Activated CD8-positive, alpha-beta memory T cell treated with anti-CD3 and anti-CD28 coated beads, Interleukin-2, amount 10 ng/mL, durations not matched to agents 7 days and 5 days (primary cell): ENCODE data around the gene FBRSL1. TPM values are rescaled to one million over a fixed set of nuclear protein-coding genes. Genes with fewer than 3 reads are reported as not detected.
A peak's percentile ranks its signal among the peaks of the same experiment; 100 is the strongest.

Experiments used
- ATAC-seq: fragments of 150-1000 bp; cut with Tn5 transposase; one replicate; pipeline ENCODE4 v1.10.0; 2021; ENCODE audit warnings: moderate library complexity
- CTCF ChIA-PET: fragments of 350-600 bp; sonication (Branson Sonifier 250); formaldehyde crosslinking; loops from one replicate; lab custom pipeline; 2021; ENCODE audit warnings: antibody characterized with exemption; lab: Charles Lee
- DNase-seq: peaks from one replicate; pipeline ENCODE4 v3.0.0-alpha.2; 2020
- H3K27ac Mint-ChIP-seq: one replicate; pipeline ENCODE4 v1.8.0; 2021; ENCODE audit warnings: mild to moderate bottlenecking, mixed read lengths
- H3K27me3 Mint-ChIP-seq: one replicate; pipeline ENCODE4 v1.8.0; 2021; ENCODE audit warnings: mixed read lengths
- H3K36me3 Mint-ChIP-seq: one replicate; pipeline ENCODE4 v1.8.0; 2021; ENCODE audit warnings: mild to moderate bottlenecking, mixed read lengths
- H3K4me1 Mint-ChIP-seq: one replicate; pipeline ENCODE4 v1.8.0; 2021; ENCODE audit warnings: mixed read lengths
- H3K4me3 Mint-ChIP-seq: one replicate; pipeline ENCODE4 v1.8.0; 2021; ENCODE audit warnings: mild to moderate bottlenecking, moderate library complexity, mixed read lengths
- H3K9me3 Mint-ChIP-seq: one replicate; pipeline ENCODE4 v1.8.0; 2022; ENCODE audit warnings: low read depth, mixed read lengths
- total RNA-seq, 2 experiments: library from RNA; stranded (reverse); gene quantifications; one replicate each; pipeline ENCODE4 v1.2.3, GENCODE V29; 2021

Gene FBRSL1
- total RNA-seq, 2 experiments from 2014 or later: 48.1 to 48.6 TPM

DNA sequence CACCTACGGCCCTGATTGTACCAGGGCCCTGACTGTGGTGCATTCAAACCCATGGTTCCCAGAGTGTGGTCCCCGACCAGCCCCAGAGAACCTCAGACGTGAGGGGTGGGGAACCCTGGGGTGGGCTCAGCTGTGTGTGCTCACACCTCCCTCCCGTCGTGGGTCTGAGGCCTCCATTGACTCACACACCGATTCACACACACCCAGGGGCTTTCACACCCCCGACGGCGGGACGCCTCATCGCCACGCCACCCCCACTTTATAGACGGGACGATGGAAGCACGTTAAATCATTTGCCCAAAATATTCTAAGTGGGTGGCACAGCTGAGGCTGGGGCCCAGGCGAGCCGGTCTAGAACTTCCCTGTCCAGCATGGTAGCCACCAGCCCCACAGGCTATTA lies 3.4 kb upstream of the FBRSL1 start:
- no peaks in the 10 kb centered on the region for H3K36me3 Mint-ChIP-seq
- H3K4me3 Mint-ChIP-seq: no peak overlapping the region
- no peak for DNase-seq
- no peak overlapping the region for H3K27ac Mint-ChIP-seq
- ATAC-seq: no peak
- no peaks in the 10 kb centered on the region for H3K27me3 Mint-ChIP-seq
- peaks cover 30% of the 10 kb centered on the region for H3K4me1 Mint-ChIP-seq
- H3K9me3 Mint-ChIP-seq: no peaks in the 10 kb centered on the region
- CTCF ChIA-PET: interaction anchor here (0.7 to 1.5 kb wide), 5 partner anchors 9 to 26 kb away, joined by 3 to 5 read pairs (median 4); no protein-coding TSS in a partner anchor

DNA sequence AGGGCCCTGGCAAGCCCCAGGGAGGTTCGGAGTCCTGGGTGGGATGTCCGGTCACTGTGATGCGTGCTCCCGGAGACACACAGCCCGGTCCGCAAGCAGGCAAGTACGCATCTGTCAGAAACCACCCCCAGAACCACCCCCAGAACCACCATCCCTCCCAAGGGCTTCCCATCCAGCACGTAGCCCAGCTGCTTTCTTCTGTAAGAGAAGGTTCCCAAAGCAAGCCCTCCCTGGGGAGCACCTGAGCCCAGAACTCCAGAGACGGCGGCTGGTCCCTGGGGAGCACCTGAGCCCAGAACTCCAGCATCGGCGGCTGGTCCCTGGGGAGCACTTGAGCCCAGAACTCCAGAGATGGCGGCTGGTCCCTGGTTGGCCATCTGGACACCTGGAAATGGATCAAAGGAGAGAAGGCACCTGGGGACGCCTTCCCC lies 2.6 kb upstream of the FBRSL1 start:
- no peak overlapping the region for H3K4me3 Mint-ChIP-seq
- peak overlapping the region; percentile 95 for H3K27ac Mint-ChIP-seq
- peaks cover 37% of the 10 kb centered on the region for H3K4me1 Mint-ChIP-seq
- CTCF ChIA-PET: interaction anchor here (0.7 to 1.5 kb wide), 3 partner anchors 9 to 12 kb away, joined by 3 to 5 read pairs (median 3); no protein-coding TSS in a partner anchor
- H3K27me3 Mint-ChIP-seq: no peaks in the 10 kb centered on the region
- no peak for ATAC-seq
- no peaks in the 10 kb centered on the region for H3K9me3 Mint-ChIP-seq
- H3K36me3 Mint-ChIP-seq: no peaks in the 10 kb centered on the region
- no peak for DNase-seq

DNA sequence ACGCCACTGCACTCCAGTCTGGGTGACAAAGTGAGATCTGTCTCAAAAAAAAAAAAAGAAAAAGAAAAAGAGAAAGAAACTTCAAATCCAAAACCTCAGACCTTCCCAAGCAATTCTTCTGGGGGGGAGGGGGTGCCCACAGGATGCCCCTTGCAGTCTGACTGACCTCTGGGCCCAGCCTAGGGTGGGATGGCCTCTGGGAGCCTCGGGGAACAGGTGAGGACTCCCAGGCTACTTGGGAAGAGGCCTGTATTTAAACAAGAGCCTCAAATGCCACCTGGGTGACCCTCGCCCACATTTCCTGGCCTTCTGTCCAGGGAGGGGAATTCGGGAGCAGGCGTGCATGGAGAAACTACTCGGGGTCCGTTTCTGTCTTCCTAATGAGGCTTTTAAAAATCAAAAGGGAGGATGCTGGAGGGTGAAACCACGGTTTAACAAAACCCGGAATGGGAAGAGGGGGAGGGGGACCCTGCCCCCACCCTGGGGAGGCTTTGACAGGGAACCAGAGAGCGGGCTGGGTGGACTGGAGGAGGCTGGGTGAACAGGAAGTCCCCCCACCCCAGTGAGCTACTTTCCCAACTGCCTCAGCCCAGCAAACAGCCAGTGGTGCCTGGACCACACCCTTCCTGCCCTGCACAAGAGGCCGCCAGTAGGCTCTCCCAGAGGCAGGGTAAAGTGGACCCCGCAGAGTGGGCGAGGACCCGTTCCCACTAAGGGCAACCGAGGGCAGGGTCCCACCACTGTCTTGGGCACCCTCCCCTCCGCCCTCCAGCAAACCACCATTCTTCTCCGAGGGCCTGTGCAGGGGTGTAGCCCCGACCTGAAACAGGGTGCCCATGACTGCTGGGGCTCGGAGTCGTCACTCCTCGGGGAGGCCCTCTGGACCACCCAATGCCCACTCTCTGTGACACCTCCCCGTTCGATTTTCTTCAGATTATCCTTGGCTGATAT lies 1.5 kb upstream of the FBRSL1 start:
- DNase-seq: peak; percentile 79
- CTCF ChIA-PET: interaction anchor here (0.9 to 1.5 kb wide), 2 partner anchors 10 to 73 kb away, joined by 4 to 5 read pairs; no protein-coding TSS in a partner anchor
- peak overlapping the region; percentile 95 for H3K27ac Mint-ChIP-seq
- H3K4me1 Mint-ChIP-seq: peaks cover 47% of the 10 kb centered on the region
- no peaks in the 10 kb centered on the region for H3K9me3 Mint-ChIP-seq
- peak overlapping the region; percentile 85 for H3K4me3 Mint-ChIP-seq
- ATAC-seq: peak; percentile 21
- no peaks in the 10 kb centered on the region for H3K27me3 Mint-ChIP-seq
- H3K36me3 Mint-ChIP-seq: no peaks in the 10 kb centered on the region

DNA sequence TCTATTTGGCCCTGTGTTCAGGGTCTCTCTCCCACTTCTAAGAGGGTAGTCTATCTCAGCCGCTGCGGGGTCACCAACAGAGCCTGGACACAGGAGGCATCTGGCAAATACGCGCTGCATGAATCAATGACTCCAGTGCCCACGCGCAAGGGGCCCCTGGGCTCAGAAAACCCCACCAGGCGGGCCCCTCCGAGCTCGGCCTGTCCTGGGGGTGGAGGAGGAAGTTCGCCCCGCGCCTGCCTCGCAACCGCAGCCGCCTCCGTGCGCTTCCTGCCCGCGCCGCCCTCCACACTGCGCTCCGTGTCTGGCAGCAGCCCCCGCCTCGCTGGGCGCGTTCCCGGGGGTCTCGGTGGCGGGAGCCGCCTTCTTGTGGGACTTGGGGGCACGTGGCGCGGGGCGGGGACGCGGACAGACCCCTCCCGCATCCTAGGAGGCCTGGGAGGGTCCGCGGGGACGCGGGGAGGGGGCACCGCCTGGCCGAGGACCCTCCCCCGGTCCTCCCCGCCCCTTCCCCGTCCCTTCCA lies 811 bp upstream of the FBRSL1 start:
- ATAC-seq: peak; percentile 54
- Mint-ChIP-seq H3K27ac (peak overlapping the region; percentile 95), H3K9me3 (no peaks in the 10 kb centered on the region), H3K4me1 (peaks cover 48% of the 10 kb centered on the region), H3K27me3 (no peaks in the 10 kb centered on the region), H3K4me3 (peak overlapping the region; percentile 85), H3K36me3 (no peaks in the 10 kb centered on the region)
- CTCF ChIA-PET: no interaction called here
- DNase-seq: peak; percentile 80

DNA sequence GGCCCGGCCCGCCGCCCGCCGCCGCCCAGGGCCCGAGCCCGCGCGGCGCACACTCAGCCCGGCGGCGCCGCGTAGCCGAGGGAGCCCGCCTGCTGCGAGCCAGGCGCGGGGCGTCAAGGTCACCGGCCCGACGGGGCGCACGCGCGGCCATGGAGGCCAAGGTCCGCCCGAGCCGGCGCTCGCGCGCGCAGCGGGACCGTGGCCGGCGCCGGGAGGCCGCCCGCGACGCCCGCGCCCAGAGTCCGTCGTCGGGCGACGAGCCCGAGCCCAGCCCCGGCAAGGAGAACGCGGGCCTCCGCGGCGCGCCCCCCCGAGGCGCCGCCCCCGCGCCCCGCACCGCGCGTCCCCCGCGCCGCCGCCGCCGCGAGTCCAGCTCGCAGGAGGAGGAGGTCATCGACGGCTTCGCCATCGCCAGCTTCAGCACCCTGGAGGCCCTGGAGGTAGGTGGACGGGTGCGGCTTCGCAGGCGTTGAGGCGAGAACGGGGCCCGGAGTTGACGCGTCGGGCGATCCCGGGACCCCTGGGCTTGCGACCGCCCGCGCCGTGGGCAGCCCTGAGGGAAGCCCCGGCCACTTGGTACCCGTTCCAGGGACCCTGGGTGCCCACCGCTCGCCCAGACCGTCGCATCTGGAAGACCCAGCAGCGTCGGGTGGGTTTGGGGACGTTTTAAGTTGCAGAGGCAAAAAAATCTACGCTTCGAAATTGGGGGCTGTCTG lies 629 bp downstream of the FBRSL1 start:
- CTCF ChIA-PET: interaction anchor here (1.1 kb wide), 1 partner anchor 33 kb away, joined by 4 read pairs; no protein-coding TSS in a partner anchor
- ATAC-seq: peak; percentile 6
- Mint-ChIP-seq H3K4me1 (peaks cover 51% of the 10 kb centered on the region), H3K27me3 (no peaks in the 10 kb centered on the region), H3K9me3 (no peaks in the 10 kb centered on the region), H3K36me3 (no peaks in the 10 kb centered on the region), H3K4me3 (peak overlapping the region; percentile 80), H3K27ac (peak overlapping the region; percentile 59)
- no peak for DNase-seq

DNA sequence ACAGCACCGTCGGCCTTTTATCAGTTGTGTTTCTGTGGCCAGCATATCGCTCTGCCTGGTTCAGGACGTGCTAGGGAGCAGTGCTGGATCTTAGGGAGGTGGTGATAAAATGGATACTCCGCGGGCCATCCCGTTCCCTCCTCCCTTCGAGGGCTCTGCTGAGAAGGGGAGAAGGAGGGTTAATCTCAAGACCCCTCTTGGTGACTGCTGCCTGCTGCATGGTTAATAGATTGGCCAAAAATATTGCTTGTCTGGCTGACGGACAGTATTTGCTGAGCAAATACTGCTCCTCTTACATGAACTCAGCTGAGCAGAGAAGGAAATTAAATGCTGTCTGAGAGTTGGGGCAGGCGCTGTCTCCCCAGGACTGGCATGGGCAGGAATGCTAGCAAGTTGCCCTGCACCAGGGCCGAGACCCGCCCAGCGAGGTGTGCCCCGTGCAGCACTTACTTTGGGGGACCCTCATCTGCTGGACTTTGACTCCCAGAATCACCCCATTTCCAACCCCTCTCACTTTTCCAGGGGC lies 1.2 kb downstream of the FBRSL1 start:
- peak overlapping the region; percentile 59 for H3K27ac Mint-ChIP-seq
- peaks cover 48% of the 10 kb centered on the region for H3K4me1 Mint-ChIP-seq
- H3K36me3 Mint-ChIP-seq: no peaks in the 10 kb centered on the region
- CTCF ChIA-PET: interaction anchor here (1.1 to 1.7 kb wide), 3 partner anchors 32 to 76 kb away, joined by 4 to 6 read pairs (median 4); no protein-coding TSS in a partner anchor
- no peaks in the 10 kb centered on the region for H3K27me3 Mint-ChIP-seq
- peak overlapping the region; percentile 80 for H3K4me3 Mint-ChIP-seq
- H3K9me3 Mint-ChIP-seq: no peaks in the 10 kb centered on the region
- ATAC-seq (no peak), DNase-seq (no peak)

DNA sequence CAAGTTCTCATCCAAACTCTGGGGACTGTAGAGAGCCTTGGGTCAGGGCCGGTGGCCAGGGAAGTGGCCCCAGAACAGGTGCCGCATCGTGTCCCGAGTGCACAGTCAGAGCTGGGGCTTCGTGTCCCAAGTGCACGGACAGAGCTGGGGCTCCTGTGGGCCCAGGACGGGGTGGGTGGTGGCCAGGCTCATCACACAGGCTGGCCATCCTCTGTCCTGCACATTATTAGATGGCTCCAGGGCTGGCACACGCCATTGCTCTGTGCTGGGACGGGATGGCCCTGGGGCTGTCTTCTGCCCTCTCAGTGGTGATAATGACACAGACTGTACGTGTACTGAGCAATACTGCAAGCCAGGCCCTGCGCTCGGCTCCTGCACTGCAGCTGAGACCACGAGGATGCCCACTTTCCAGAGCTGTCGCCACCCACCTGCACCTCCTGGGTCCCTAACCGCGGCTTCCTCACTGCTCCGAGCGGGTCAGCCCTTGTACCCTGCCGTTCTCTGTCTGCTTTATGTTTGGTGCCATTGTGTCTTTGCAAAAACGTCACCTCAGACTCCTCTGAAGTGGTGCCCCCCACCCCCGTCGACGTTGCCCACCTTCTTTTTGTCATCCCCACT lies 1.9 kb downstream of the FBRSL1 start:
- ATAC-seq: no peak
- CTCF ChIA-PET: interaction anchor here (1.1 to 1.7 kb wide), 3 partner anchors 32 to 77 kb away, joined by 4 to 6 read pairs (median 4); no protein-coding TSS in a partner anchor
- no peak for DNase-seq
- Mint-ChIP-seq H3K4me1 (peaks cover 47% of the 10 kb centered on the region), H3K27me3 (no peaks in the 10 kb centered on the region), H3K27ac (no peak overlapping the region), H3K4me3 (peak overlapping the region; percentile 80), H3K36me3 (no peaks in the 10 kb centered on the region), H3K9me3 (no peaks in the 10 kb centered on the region)

DNA sequence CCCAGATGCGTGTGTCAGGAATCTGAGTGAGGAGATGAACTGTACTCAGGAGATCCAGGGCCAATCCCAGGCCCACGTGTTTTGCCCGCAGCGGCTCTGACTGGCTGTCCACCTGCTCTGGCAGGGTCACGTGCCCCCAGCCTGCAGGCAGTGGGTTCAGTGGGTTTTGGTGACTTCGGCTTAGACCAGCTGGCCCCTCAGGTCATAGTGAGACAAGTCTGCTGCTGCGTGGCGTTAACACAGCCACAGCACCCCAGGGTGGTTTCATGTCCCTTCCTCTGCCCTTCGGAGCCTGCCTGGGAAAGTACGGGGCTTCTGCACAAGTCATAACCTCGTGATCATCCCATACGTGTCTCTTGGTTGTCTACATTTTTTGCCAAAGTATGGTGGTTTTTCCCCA lies 2.6 kb downstream of the FBRSL1 start:
- Mint-ChIP-seq H3K27ac (no peak overlapping the region), H3K4me1 (peaks cover 42% of the 10 kb centered on the region), H3K4me3 (peak overlapping the region; percentile 80), H3K36me3 (no peaks in the 10 kb centered on the region), H3K9me3 (no peaks in the 10 kb centered on the region), H3K27me3 (no peaks in the 10 kb centered on the region)
- ATAC-seq (no peak), DNase-seq (no peak)
- CTCF ChIA-PET: interaction anchor here (1.5 to 1.7 kb wide), 2 partner anchors 69 to 78 kb away, joined by 4 to 6 read pairs; no protein-coding TSS in a partner anchor

DNA sequence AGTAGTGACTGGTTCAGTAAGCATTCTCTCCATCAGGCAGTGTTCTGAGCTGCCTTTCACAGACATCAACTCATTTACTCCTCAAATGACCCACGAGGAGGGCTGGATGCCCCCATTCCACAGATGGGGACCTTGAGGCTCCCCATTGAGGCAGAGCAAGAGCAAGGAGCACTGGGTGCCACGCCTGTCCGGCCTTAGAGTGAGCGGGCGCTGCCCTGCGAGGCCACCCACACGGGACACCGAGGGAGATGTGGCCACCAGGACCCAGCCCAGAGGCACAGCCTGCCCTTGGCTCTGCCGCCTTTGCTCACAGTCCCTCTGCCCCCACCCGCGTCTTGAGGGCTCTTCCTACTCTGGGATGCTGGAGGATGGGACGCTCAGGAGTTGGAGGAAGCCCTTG lies 3.0 kb downstream of the FBRSL1 start:
- no peaks in the 10 kb centered on the region for H3K27me3 Mint-ChIP-seq
- no peak for ATAC-seq
- no peak overlapping the region for H3K27ac Mint-ChIP-seq
- no peaks in the 10 kb centered on the region for H3K36me3 Mint-ChIP-seq
- peaks cover 38% of the 10 kb centered on the region for H3K4me1 Mint-ChIP-seq
- no peaks in the 10 kb centered on the region for H3K9me3 Mint-ChIP-seq
- CTCF ChIA-PET: interaction anchor here (1.7 kb wide), 1 partner anchor 78 kb away, joined by 6 read pairs; no protein-coding TSS in a partner anchor
- DNase-seq: no peak
- peak overlapping the region; percentile 80 for H3K4me3 Mint-ChIP-seq

DNA sequence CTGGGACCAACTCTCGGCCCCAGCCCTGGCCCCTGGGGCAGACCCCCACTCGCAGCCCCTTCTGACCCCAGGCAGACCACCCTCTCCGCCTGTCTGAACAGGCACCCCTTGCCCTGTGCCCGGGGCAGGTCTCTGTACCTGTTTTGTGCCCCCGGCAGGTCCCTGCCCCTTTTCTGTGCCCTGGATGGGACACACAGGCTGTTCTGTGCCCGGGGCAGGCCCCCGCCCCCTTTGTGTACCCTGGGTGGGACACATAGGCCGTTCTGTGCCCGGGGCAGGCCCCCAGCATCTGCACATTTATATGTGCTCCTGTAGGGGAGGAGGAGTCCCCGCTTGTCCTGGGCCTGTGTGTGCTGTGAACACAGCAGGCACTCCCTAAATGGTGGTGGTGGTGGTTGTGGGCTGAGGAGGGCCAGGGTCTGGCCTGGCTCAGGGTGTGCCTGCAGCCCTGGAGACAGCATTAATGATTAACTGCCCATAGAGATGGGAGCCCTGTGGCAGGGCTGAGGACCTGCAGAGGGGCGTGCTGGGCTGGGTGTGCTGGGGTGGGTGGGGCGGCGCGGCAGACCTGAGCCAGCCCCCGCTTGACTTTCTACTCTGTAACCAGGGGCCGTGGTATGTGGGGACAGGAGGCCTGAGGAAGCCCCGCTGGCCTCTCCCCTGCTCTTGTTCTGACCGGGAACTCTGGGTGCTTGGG lies 3.7 kb downstream of the FBRSL1 start:
- H3K27me3 Mint-ChIP-seq: no peaks in the 10 kb centered on the region
- CTCF ChIA-PET: no interaction called here
- DNase-seq (no peak), ATAC-seq (no peak)
- no peak overlapping the region for H3K27ac Mint-ChIP-seq
- no peaks in the 10 kb centered on the region for H3K9me3 Mint-ChIP-seq
- H3K4me3 Mint-ChIP-seq: no peak overlapping the region
- H3K4me1 Mint-ChIP-seq: peaks cover 31% of the 10 kb centered on the region
- H3K36me3 Mint-ChIP-seq: no peaks in the 10 kb centered on the region

DNA sequence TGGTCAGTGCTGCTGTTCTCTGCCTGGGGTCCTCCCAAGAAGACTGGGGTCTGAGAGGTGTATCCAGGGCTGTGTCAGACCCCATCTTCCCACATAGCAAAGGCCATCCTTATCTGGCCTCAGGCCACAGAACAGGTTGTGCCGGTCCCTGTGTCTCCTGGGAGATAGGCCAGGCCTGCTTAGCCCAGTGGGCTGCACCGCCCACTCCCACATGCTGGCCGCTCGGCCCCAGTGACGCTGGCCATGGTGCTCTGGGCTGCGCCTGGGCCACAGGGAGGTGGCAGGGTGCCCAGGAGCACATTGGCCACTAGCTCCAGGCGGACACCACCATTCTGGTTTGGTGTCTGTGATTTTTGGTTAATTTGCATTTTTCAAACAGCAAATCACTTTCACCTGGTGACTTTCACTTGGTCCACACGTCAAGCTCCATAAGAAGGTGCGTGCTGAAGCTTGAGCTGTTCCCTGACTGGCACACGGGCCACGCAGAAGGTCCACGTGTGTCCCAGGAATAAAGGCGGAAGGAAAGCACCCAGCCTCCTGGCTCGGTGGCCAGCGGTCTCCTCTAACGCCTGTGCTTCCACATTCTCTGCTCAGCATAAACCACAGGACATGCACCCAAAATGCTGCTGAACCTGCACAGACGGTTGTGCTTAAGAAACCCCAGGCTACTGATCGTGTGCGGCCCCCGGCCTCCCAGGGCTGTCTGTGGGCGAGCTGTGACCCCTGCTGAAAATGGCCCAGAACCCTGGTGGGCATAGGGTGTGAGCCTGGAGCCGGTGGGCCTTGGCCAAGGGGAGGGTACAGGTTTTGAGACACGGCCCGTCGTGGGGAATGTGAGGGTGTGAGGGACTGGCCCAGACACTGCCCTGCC lies 4.6 kb downstream of the FBRSL1 start:
- no peak for ATAC-seq
- Mint-ChIP-seq H3K4me3 (no peak overlapping the region), H3K27me3 (no peaks in the 10 kb centered on the region), H3K36me3 (no peaks in the 10 kb centered on the region), H3K27ac (no peak overlapping the region), H3K9me3 (no peaks in the 10 kb centered on the region), H3K4me1 (peaks cover 28% of the 10 kb centered on the region)
- CTCF ChIA-PET: no interaction called here
- DNase-seq: no peak
